Adipose tissue (tissue), 3 donors: ENCODE measurements around the gene DOK3. TPM values are rescaled to one million over a fixed set of nuclear protein-coding genes. Genes with fewer than 3 reads are reported as not detected.

ENCODE experiments used
- H3K27ac ChIP-seq: one replicate; pipeline ENCODE4 v1.5.1; 2013; ENCODE audit warnings: low read depth, low read length
- WGBS, 3 donors: extraction: QIAGEN DNeasy Blood & Tissue Kit; methylation state at CpG; one replicate each; pipeline ENCODE4 v1.1.7; 2013; 5-methylcytosine and 5-hydroxymethylcytosine counted together
- polyA plus RNA-seq, 3 donors: library from polyadenylated mRNA; stranded (reverse); fragments of 200-250 nt; gene quantifications; one replicate each; pipeline ENCODE4 v1.2.3, GENCODE V29; 2013
- donor health status: healthy with polysubstance abuse.
- donor health status: Bipolar disorder and iron deficiency.
- donor health status: healthy.

Gene DOK3
- polyA plus RNA-seq, 3 donors = 5.2 to 17.7 (median 15.1) TPM

GRCh38 chr5:177462021-177462670 lies 47.5 kb downstream of the DOK3 start:
- no peak overlapping the region for H3K27ac ChIP-seq
- 49 to 85% (median 52%) methylated on average over 25 to 27 of the region's 27 CpGs for WGBS, 3 donors

GRCh38 chr5:177459819-177460628 lies 49.6 kb downstream of the DOK3 start:
- no peak overlapping the region for H3K27ac ChIP-seq
- WGBS, 3 donors = 92 to 93% (median 92%) methylated on average over 23 to 28 of the region's 28 CpGs

- 87 to 93% (median 92%) methylated on average over 11 of the region's 11 CpGs for WGBS, 3 donors
- no peak overlapping the region for H3K27ac ChIP-seq
Measured at GRCh38 chr5:177459357-177459756, 50.3 kb downstream of the DOK3 start.

GRCh38 chr5:177458912-177459350 lies 50.7 kb downstream of the DOK3 start:
- WGBS, 3 donors = 83% methylated on average over 12 to 14 of the region's 14 CpGs
- H3K27ac ChIP-seq = no peak overlapping the region

GRCh38 chr5:177457852-177458681 lies 51.6 kb downstream of the DOK3 start:
- H3K27ac ChIP-seq = no peak overlapping the region

GRCh38 chr5:177456976-177457851 lies 52.4 kb downstream of the DOK3 start:
- no peak overlapping the region for H3K27ac ChIP-seq
- WGBS, 3 donors = 71 to 80% (median 72%) methylated on average over 24 of the region's 24 CpGs

More at GRCh38 chr5:177457852-177458681, 51.6 kb downstream of the DOK3 start:
- WGBS, 3 donors = 83 to 87% (median 85%) methylated on average over 20 of the region's 20 CpGs

- 24 to 36% (median 25%) methylated on average over 11 to 12 of the region's 12 CpGs for WGBS, 3 donors
- H3K27ac ChIP-seq = no peak overlapping the region
Measured at GRCh38 chr5:177456591-177456964, 53.0 kb downstream of the DOK3 start.

GRCh38 chr5:177455661-177456590 lies 53.7 kb downstream of the DOK3 start:
- 0 to 1% (median 1%) methylated on average over 76 of the region's 76 CpGs for WGBS, 3 donors
- no peak overlapping the region for H3K27ac ChIP-seq

- 0 to 1% (median 0%) methylated on average over 53 to 80 of the region's 80 CpGs for WGBS, 3 donors
- no peak overlapping the region for H3K27ac ChIP-seq
Measured at GRCh38 chr5:177455036-177455660, 54.5 kb downstream of the DOK3 start.

- 0 to 1% (median 1%) methylated on average over 49 to 84 of the region's 84 CpGs for WGBS, 3 donors
- no peak overlapping the region for H3K27ac ChIP-seq
Measured at GRCh38 chr5:177454397-177455035, 55.1 kb downstream of the DOK3 start.

- WGBS, 3 donors = 7 to 11% (median 11%) methylated on average over 25 to 31 of the region's 31 CpGs
- no peak overlapping the region for H3K27ac ChIP-seq
Measured at GRCh38 chr5:177453852-177454396, 55.7 kb downstream of the DOK3 start.

GRCh38 chr5:177452688-177453638 lies 56.7 kb downstream of the DOK3 start:
- WGBS, 3 donors = 84 to 88% (median 86%) methylated on average over 16 to 17 of the region's 17 CpGs
- no peak overlapping the region for H3K27ac ChIP-seq
